ENCODE results near the gene LLGL1. TPM values are rescaled to one million over a fixed set of nuclear protein-coding genes. Genes with fewer than 3 reads are reported as not detected.

LLGL1 gene
- total RNA-seq, 1 donor from 2014 or later = 70.5 TPM

DNA sequence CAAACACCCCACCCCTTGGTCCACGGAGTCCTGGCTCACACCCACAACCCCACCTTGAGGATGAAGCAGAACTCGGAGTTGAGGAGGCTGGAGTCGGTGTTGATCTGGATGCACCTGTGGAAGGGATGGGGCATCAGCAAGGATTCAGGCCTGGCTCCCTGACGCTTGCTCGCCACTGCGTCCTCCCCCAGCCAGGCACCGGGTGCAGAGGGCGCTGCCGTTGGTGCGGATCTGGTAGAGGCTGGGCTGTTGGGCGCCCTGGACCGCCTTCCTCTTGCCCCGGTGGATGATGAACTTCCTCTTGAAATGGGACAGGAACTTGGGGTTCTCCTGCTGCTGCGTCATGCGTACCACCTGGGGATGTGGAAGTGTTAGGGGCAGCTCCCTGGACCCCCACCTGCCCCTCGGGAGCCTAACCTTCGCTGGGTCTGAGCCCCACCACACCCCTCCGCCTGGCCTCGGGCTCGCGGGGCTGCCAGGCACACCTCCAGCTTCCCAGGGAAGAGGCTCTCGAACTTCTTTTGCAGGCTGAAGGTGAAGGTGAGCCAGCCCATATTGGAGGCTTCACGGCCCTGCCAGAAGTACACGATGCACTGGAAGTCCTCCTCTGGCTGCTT, 20.8 kb downstream of the LLGL1 start:
- Histone ChIP-seq H3K9me3 (ENCODE audit: low read depth) (no peaks in the 10 kb centered on the region), H3K9ac (no peak overlapping the region), H2AFZ (replicated peaks) (no peak overlapping the region), H3K27ac (no peak overlapping the region), H3F3A (ENCODE audit: low read depth) (peaks cover 32% of the 10 kb centered on the region), H3K27me3 (no peaks in the 10 kb centered on the region), H3K36me3 (no peaks in the 10 kb centered on the region), H3K4me2 (peak overlapping the region; percentile 76), H3K4me3 (no peak overlapping the region), H3K79me2 (ENCODE audit: low read depth) (no peaks in the 10 kb centered on the region), H3K4me1 (peaks cover 9% of the 10 kb centered on the region), H4K20me1 (ENCODE audit: low read depth) (peaks cover 40% of the 10 kb centered on the region)
- no peak overlapping the region for H3K27ac Mint-ChIP-seq
- H3K36me3 Mint-ChIP-seq = peaks cover 13% of the 10 kb centered on the region
- no peaks in the 10 kb centered on the region for H3K9me3 Mint-ChIP-seq
- DNase-seq (ENCODE audit: low spot score) = no peak
- H3K4me3 Mint-ChIP-seq = no peak overlapping the region
- peaks cover 21% of the 10 kb centered on the region for H3K4me1 Mint-ChIP-seq
- TF ChIP-seq EZH2 (IDR thresholded peaks at IDR 0.05) = no peak
- TF ChIP-seq, protein P1, sequence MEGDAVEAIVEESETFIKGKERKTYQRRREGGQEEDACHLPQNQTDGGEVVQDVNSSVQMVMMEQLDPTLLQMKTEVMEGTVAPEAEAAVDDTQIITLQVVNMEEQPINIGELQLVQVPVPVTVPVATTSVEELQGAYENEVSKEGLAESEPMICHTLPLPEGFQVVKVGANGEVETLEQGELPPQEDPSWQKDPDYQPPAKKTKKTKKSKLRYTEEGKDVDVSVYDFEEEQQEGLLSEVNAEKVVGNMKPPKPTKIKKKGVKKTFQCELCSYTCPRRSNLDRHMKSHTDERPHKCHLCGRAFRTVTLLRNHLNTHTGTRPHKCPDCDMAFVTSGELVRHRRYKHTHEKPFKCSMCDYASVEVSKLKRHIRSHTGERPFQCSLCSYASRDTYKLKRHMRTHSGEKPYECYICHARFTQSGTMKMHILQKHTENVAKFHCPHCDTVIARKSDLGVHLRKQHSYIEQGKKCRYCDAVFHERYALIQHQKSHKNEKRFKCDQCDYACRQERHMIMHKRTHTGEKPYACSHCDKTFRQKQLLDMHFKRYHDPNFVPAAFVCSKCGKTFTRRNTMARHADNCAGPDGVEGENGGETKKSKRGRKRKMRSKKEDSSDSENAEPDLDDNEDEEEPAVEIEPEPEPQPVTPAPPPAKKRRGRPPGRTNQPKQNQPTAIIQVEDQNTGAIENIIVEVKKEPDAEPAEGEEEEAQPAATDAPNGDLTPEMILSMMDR (IDR thresholded peaks at IDR 0.05) = no peak
- TF ChIP-seq EZH2phosphoT487 (IDR thresholded peaks at IDR 0.05) = no peak
- peaks cover 12% of the 10 kb centered on the region for H3K27me3 Mint-ChIP-seq (ENCODE audit: insufficient read depth, low read depth)

DNA sequence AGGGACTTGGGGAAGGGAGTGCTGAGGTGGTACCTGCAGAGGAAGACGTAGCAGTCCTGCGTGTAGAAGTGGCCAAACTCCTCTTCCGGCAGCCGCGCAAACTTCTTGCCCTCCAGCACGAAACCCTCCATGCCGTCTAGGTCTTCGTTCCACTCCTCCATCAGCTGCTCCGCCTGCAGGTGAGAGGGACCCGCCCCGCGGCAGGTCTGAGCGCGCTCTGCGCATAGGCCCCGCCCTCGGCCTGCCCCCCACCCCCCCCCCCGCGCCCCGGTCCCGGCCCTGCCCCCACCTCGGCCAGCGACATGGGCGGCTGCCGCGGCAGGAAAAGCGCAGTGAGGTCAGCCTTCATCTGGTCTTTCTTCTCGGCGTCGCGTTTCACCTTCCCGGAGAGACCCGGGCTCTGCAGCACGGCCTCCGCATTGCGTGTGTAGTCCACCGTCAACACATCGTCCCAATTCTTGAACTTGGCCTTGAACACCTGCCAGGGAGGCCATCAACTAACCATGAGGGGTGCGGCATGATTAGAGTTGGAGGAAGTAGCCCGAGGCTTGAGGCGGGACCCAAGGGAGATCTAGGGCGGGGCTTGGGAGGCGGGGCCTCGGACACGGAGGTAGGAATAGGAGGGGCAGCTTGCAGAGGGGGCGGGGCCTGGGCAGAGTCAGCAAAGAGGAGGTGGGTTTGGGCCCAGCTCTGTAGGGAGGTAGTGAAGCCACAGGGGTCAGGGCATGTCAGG, 21.6 kb downstream of the LLGL1 start:
- Histone ChIP-seq H2AFZ (replicated peaks) (no peak overlapping the region), H3K79me2 (ENCODE audit: low read depth) (no peaks in the 10 kb centered on the region), H3K9ac (no peak overlapping the region), H3K4me3 (peak overlapping the region; percentile 33), H3K27ac (no peak overlapping the region), H3K9me3 (ENCODE audit: low read depth) (no peaks in the 10 kb centered on the region), H3K36me3 (no peaks in the 10 kb centered on the region), H3K4me1 (peaks cover 9% of the 10 kb centered on the region), H4K20me1 (ENCODE audit: low read depth) (peaks cover 40% of the 10 kb centered on the region), H3F3A (ENCODE audit: low read depth) (peaks cover 32% of the 10 kb centered on the region), H3K27me3 (no peaks in the 10 kb centered on the region), H3K4me2 (peak overlapping the region; percentile 76)
- Mint-ChIP-seq H3K4me1 (peaks cover 21% of the 10 kb centered on the region), H3K4me3 (peak overlapping the region; percentile 74), H3K27ac (no peak overlapping the region), H3K9me3 (no peaks in the 10 kb centered on the region), H3K36me3 (peaks cover 13% of the 10 kb centered on the region), H3K27me3 (ENCODE audit: insufficient read depth, low read depth) (peaks cover 12% of the 10 kb centered on the region)
- TF ChIP-seq, protein P1 (IDR thresholded peaks at IDR 0.05) = no peak
- TF ChIP-seq EZH2 (IDR thresholded peaks at IDR 0.05) (no peak), EZH2phosphoT487 (IDR thresholded peaks at IDR 0.05) (no peak)
- peak; percentile 85 for DNase-seq (ENCODE audit: low spot score)

DNA sequence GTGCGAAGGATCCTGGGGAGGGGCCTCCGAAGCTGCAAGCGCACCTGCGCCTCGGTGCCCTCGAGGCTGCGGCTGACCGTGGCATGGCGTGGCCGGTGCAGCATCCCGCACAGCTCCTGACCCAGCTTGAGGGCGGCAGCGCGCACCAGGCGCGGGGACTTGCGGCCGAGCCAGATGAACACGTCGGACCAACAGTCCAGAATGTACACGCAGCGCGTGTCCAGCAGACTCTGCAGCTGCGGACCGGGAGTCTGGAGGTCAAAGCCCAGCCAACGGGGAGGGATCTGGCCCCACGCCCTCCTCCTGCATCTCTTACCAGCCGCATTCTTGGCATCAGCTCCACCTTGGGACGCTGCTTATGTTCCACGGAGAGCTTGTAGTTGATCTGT, 22.2 kb downstream of the LLGL1 start:
- peaks cover 9% of the 10 kb centered on the region for H3K4me1 ChIP-seq
- H3K36me3 Mint-ChIP-seq = peaks cover 13% of the 10 kb centered on the region
- H3K79me2 ChIP-seq (ENCODE audit: low read depth) = no peaks in the 10 kb centered on the region
- no peak overlapping the region for H3K27ac ChIP-seq
- no peak for DNase-seq (ENCODE audit: low spot score)
- H3F3A ChIP-seq (ENCODE audit: low read depth) = peaks cover 32% of the 10 kb centered on the region
- H3K27ac Mint-ChIP-seq = no peak overlapping the region
- H2AFZ ChIP-seq (replicated peaks) = no peak overlapping the region
- no peak overlapping the region for H3K4me2 ChIP-seq
- H3K9me3 Mint-ChIP-seq = no peaks in the 10 kb centered on the region
- H3K36me3 ChIP-seq = no peaks in the 10 kb centered on the region
- H3K27me3 ChIP-seq = no peaks in the 10 kb centered on the region
- H3K4me3 Mint-ChIP-seq = no peak overlapping the region
- no peaks in the 10 kb centered on the region for H3K9me3 ChIP-seq (ENCODE audit: low read depth)
- H3K4me1 Mint-ChIP-seq = peaks cover 21% of the 10 kb centered on the region
- no peak overlapping the region for H3K4me3 ChIP-seq
- TF ChIP-seq EZH2 (IDR thresholded peaks at IDR 0.05) = no peak
- TF ChIP-seq EZH2phosphoT487 (IDR thresholded peaks at IDR 0.05) = no peak
- TF ChIP-seq, protein P1 (IDR thresholded peaks at IDR 0.05) = no peak
- H4K20me1 ChIP-seq (ENCODE audit: low read depth) = peaks cover 40% of the 10 kb centered on the region
- H3K9ac ChIP-seq = no peak overlapping the region
- peaks cover 12% of the 10 kb centered on the region for H3K27me3 Mint-ChIP-seq (ENCODE audit: insufficient read depth, low read depth)
